K562 (cell line): Measurements from ENCODE around the gene RETSAT.

ENCODE experiments used
- CBX5 ChIP-seq: IDR thresholded peaks from 2 replicates; pipeline ENCODE4 v1.6.1; 2014; ENCODE audit warnings: low read depth, borderline replicate concordance
- CTCF ChIP-seq, 3 experiments: IDR thresholded peaks in 2 of 3; conservative IDR thresholded peaks in 1 of 3; 2 replicates each; pipeline ENCODE4 v1.5.1; 2011 to 2012; ENCODE audit warnings: low read length in 3 of 3, mild to moderate bottlenecking in 3 of 3, control low read depth in 2 of 3, improper control_type of control experiment in 1 of 3, inconsistent platforms in 1 of 3, low read depth in 1 of 3, mixed read lengths in 1 of 3, moderate library complexity in 1 of 3; ENCODE audit not compliant: insufficient read depth in 2 of 3
- ELF1 ChIP-seq: fragments of 200-800 bp; sonication (Bioruptor generic); IDR thresholded peaks from 2 replicates; pipeline ENCODE4 v1.6.1; 2016; ENCODE audit warnings: missing genetic modification characterization, missing compliant biosample characterization
- EZH2 ChIP-seq: IDR thresholded peaks from 2 replicates; pipeline ENCODE4 v1.6.1; 2012; ENCODE audit warnings: low read depth, mild to moderate bottlenecking, inconsistent platforms, low read length, borderline replicate concordance
- GATAD2A ChIP-seq: fragments of 450-650 bp; IDR thresholded peaks from 2 replicates; pipeline ENCODE4 v1.6.1; 2017
- JUND ChIP-seq, 2 experiments: IDR thresholded peaks; 2 replicates in 1 of 2; 3 replicates in 1 of 2; pipeline ENCODE4 v1.6.1; 2011; ENCODE audit warnings: borderline replicate concordance in 2 of 2, low read depth in 2 of 2, low read length in 2 of 2, improper control_type of control experiment in 1 of 2, missing biosample characterization in 1 of 2, missing genetic modification characterization in 1 of 2, missing genetic modification reagents in 1 of 2
- MAX ChIP-seq: sonication (generic); formaldehyde crosslinking; IDR thresholded peaks from 2 replicates; pipeline ENCODE4 v1.9.0; 2022; ENCODE audit warnings: mild to moderate bottlenecking, missing genetic modification reagents
- POLR2A ChIP-seq: fragments of 450-650 bp; conservative IDR thresholded peaks from 2 replicates; pipeline ENCODE4 v1.6.1; 2016
- POLR2AphosphoS5 ChIP-seq: IDR thresholded peaks from 2 replicates; pipeline ENCODE4 v1.6.1; 2011; ENCODE audit warnings: mild to moderate bottlenecking, low read depth, low read length, moderate library complexity; ENCODE audit not compliant: control insufficient read depth, insufficient read depth
- SP1 ChIP-seq: sonication (generic); formaldehyde crosslinking; IDR thresholded peaks from 2 replicates; pipeline ENCODE4 v1.8.1; 2022; ENCODE audit warnings: mild to moderate bottlenecking, missing genetic modification reagents
- ZBTB26 ChIP-seq: fragments of 450-650 bp; formaldehyde crosslinking; IDR thresholded peaks from 2 replicates; pipeline ENCODE4 v1.4.0; 2022; ENCODE audit warnings: missing genetic modification characterization
- ZKSCAN3 ChIP-seq: fragments of 250-450 bp; sonication (Bioruptor Pico); IDR thresholded peaks from 2 replicates; pipeline ENCODE4 v1.4.0; 2020
- TF ChIP-seq, protein P1 (sequence below): fragments of 450-650 bp; IDR thresholded peaks from 2 replicates; pipeline ENCODE4 v1.6.1; 2016; ENCODE audit warnings: mild to moderate bottlenecking

- TF ChIP-seq POLR2A (no peak), CBX5 (no peak), EZH2 (no peak), CTCF (IDR thresholded peaks at IDR 0.05 in 2 of 3, conservative IDR thresholded peaks at IDR 0.05 in 1 of 3; ENCODE audit: insufficient read depth in 2 of 3, low read depth in 1 of 3, low read length in 3 of 3) (no peak), ZBTB26 (CRISPR knock-in tag) (no peak), MAX (CRISPR knock-in tag) (no peak), ZKSCAN3 (CRISPR knock-in tag) (no peak), POLR2AphosphoS5 (no peak), SP1 (no peak), GATAD2A (no peak), ELF1 (tag) (no peak), JUND (IDR thresholded peaks at IDR 0.05; ENCODE audit: borderline replicate concordance, low read depth, low read length) (no peak), JUND (tag; IDR thresholded peaks at IDR 0.05; ENCODE audit: borderline replicate concordance, low read depth, low read length) (no peak)
- TF ChIP-seq, protein P1, sequence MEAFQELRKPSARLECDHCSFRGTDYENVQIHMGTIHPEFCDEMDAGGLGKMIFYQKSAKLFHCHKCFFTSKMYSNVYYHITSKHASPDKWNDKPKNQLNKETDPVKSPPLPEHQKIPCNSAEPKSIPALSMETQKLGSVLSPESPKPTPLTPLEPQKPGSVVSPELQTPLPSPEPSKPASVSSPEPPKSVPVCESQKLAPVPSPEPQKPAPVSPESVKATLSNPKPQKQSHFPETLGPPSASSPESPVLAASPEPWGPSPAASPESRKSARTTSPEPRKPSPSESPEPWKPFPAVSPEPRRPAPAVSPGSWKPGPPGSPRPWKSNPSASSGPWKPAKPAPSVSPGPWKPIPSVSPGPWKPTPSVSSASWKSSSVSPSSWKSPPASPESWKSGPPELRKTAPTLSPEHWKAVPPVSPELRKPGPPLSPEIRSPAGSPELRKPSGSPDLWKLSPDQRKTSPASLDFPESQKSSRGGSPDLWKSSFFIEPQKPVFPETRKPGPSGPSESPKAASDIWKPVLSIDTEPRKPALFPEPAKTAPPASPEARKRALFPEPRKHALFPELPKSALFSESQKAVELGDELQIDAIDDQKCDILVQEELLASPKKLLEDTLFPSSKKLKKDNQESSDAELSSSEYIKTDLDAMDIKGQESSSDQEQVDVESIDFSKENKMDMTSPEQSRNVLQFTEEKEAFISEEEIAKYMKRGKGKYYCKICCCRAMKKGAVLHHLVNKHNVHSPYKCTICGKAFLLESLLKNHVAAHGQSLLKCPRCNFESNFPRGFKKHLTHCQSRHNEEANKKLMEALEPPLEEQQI, result no peak
Measured at GRCh38 chr2:85380048-85380447, 25.7 kb upstream of the RETSAT start.
